CD4-positive, alpha-beta T cell treated with Interleukin-17A for 4 hours (primary cell): ENCODE results near the gene KIF1C.
"Not testable (repeated sequence)": the region's sequence is repeated elsewhere in the genome, so short reads cannot be mapped to it uniquely, and the experiment has no call there.

ENCODE experiments used
- DNase-seq: peaks from one replicate; pipeline ENCODE4 v3.0.0-alpha.2; 2020; ENCODE audit warnings: mixed read lengths

KIF1C gene

GRCh38 chr17:5045496-5045895 lies 47.7 kb downstream of the KIF1C start:
- DNase-seq = peak; percentile 33

- no peak for DNase-seq
These were observed 49.7 kb downstream of the KIF1C start for GRCh38 chr17:5047446-5047845.

GRCh38 chr17:5049314-5049841 lies 51.6 kb downstream of the KIF1C start:
- peak; percentile 88 for DNase-seq

- no peak for DNase-seq
These were observed 52.5 kb downstream of the KIF1C start for GRCh38 chr17:5050278-5050677.

GRCh38 chr17:5055543-5055942 lies 57.8 kb downstream of the KIF1C start:
- no peak for DNase-seq

GRCh38 chr17:5065227-5065744 lies 67.5 kb downstream of the KIF1C start:
- no peak for DNase-seq

GRCh38 chr17:5068236-5068635 lies 70.5 kb downstream of the KIF1C start:
- DNase-seq = no peak

- DNase-seq = no peak
These were observed 72.0 kb downstream of the KIF1C start for GRCh38 chr17:5069724-5070123.

- not testable (repeated sequence) for DNase-seq
These were observed 77.7 kb downstream of the KIF1C start for GRCh38 chr17:5075472-5075871.

- not testable (repeated sequence) for DNase-seq
These were observed 79.5 kb downstream of the KIF1C start for GRCh38 chr17:5077275-5077674.

- no peak for DNase-seq
These were observed 80.0 kb downstream of the KIF1C start for GRCh38 chr17:5077781-5078105.
